Heart left ventricle (tissue), 16 donors: ENCODE data around the gene DSCAM. TPM values are rescaled to one million over a fixed set of nuclear protein-coding genes. Genes with fewer than 3 reads are reported as not detected.

Experiments
- ATAC-seq, 4 donors: fragments of 200-7000 bp; cut with Tn5 transposase; one replicate each; pipeline ENCODE4 v1.9.1; 2020 to 2022; ENCODE audit warnings: moderate library complexity in 4 of 4, mild to moderate bottlenecking in 3 of 4, moderate number of reproducible peaks in 1 of 4
- DNase-seq, 5 donors: peaks; one replicate each; pipeline ENCODE4 v3.0.0-alpha.2; 2020
- H3K27ac ChIP-seq, 12 donors: fragments of 200-600 bp; sonication (generic) in 4 of 12; one replicate each; pipeline versions ENCODE4 v1.5.0 to v1.8.0; 2016 to 2022; ENCODE audit warnings: mild to moderate bottlenecking in 2 of 12
- H3K27me3 ChIP-seq, 9 donors: fragments of 200-600 bp; sonication (generic) in 2 of 9; one replicate each; pipeline versions ENCODE4 v1.5.1 to v1.8.0; 2016 to 2022; ENCODE audit warnings: mild to moderate bottlenecking in 3 of 9
- H3K36me3 ChIP-seq, 9 donors: fragments of 200-600 bp; sonication (generic) in 2 of 9; one replicate each; pipeline versions ENCODE4 v1.5.0 to v1.8.0; 2018 to 2022; ENCODE audit warnings: mild to moderate bottlenecking in 2 of 9
- H3K4me1 ChIP-seq, 12 donors: fragments of 200-600 bp; sonication (generic) in 4 of 12; one replicate each; pipeline versions ENCODE4 v1.5.0 to v1.8.0; 2016 to 2022; ENCODE audit warnings: mild to moderate bottlenecking in 3 of 12
- H3K4me3 ChIP-seq, 12 donors: fragments of 200-600 bp; sonication (generic) in 4 of 12; one replicate each; pipeline versions ENCODE4 v1.5.0 to v1.8.0; 2017 to 2022; ENCODE audit warnings: mild to moderate bottlenecking in 9 of 12, moderate library complexity in 4 of 12
- H3K9me3 ChIP-seq, 12 donors: fragments of 200-600 bp; sonication (generic) in 4 of 12; one replicate each; pipeline versions ENCODE4 v1.5.0 to v1.8.0; 2016 to 2022; ENCODE audit warnings: mild to moderate bottlenecking in 1 of 12
- CTCF ChIP-seq, 12 donors: fragments of 200-600 bp; sonication (generic) in 4 of 12; IDR thresholded peaks; one replicate each; pipeline versions ENCODE4 v1.5.0 to v1.8.0; 2018 to 2022; ENCODE audit warnings: antibody characterized with exemption in 12 of 12, mild to moderate bottlenecking in 5 of 12
- POLR2A ChIP-seq, 2 donors: fragments of 450-650 bp; IDR thresholded peaks; one replicate each; pipeline ENCODE4 v1.6.1; 2017; ENCODE audit warnings: antibody characterized with exemption in 2 of 2, mild to moderate bottlenecking in 2 of 2, moderate library complexity in 2 of 2
- WGBS, 4 donors: extraction: QIAGEN DNeasy Blood & Tissue Kit in 2 of 4; methylation state at CpG; one replicate each; pipeline versions ENCODE4 v1.1.5 to v1.1.7; 2013 to 2018; 5-methylcytosine and 5-hydroxymethylcytosine counted together
- intact Hi-C, 10 donors: fragments of 100-400 bp; cut with DNase I; formaldehyde crosslinking; loops; one replicate each; pipeline versions ENCODE4 v1.11.1 to v1.14.2; 2022
- microRNA-seq, 4 donors: library from miRNA; unstranded; fragments of <30 nt; microRNA quantifications; one replicate each; pipeline versions ENCODE4 to v1.2.0, GENCODE V29; 2017 to 2020
- polyA plus RNA-seq, 2 donors: library from polyadenylated mRNA; stranded (reverse); fragments of 200-250 nt; gene quantifications; one replicate each; pipeline ENCODE4 v1.2.3, GENCODE V29; 2013
- total RNA-seq, 9 donors: library from RNA; depleted of rRNA in 2 of 9; stranded (reverse); fragments of >200 nt in 2 of 9; fragmentation: NEBNext Ultra II Directional in 3 of 9; extraction: Animal tissue kit (Norgen Biotek cat#: 25700) in 3 of 9; gene quantifications; one replicate each; pipeline versions ENCODE4 v1.1.0 to v1.2.4, GENCODE V29; 2016 to 2023
- donor health status: ischemic (EF 13 %, LVEDD 7.1; RV severe dilation, severe dysfunction).
- donor health status: healthy with polysubstance abuse.
- donor health status: DM: no; HTN: yes; CAD: no.
- donor health status: DM: no; HTN: no; CAD: no.
- donor health status: ischemic (EF 25% LVEDD 6.9; RV normal size, moderate dysfunction).
- donor health status: ischemic (EF 25% LVEDD 5.7; RV mildly dilated, moderate dysfunction).
- donor health status: healthy.
- donor health status: DM: yes; HTN: yes; CAD: no.
- donor health status: ischemic (EF 35%, LVEDD 5.7; RV mildly dilated, moderate dysfunction).
- donor health status: nonischemic (EF 11% LVEDD 7.7; RV severe dilation, severe dysfunction).
- donor health status: DM: yes; HTN: yes; CAD: no.
- donor health status: PGD.
- donor health status: ischemic (EF 29% LVEDD 5.4; RV normal size, mild dysfunction).
- donor health status: nonischemic (EF 23%, LVEDD 6.1; RV moderate dilation, normal function).

DSCAM gene
- total and polyA plus RNA-seq, 11 donors, result 0.03 TPM; not detected in 10

GRCh38 chr21:39961251-39961650 is 885.7 kb downstream of the DSCAM start:
- H3K4me3 ChIP-seq, result no peak overlapping the region
- H3K4me1 ChIP-seq, result no peaks in the 10 kb centered on the region
- H3K27me3 ChIP-seq, result no peaks in the 10 kb centered on the region
- TF ChIP-seq POLR2A (IDR thresholded peaks at IDR 0.05) (no peak), CTCF (IDR thresholded peaks at IDR 0.05) (no peak)
- DNase-seq, result no peak
- WGBS, 4 donors, result 71 to 79% (median 78%) methylated on average over 1 of the region's 1 CpG
- no peak overlapping the region for H3K27ac ChIP-seq
- H3K9me3 ChIP-seq, result peaks cover 0 to 22% (median 11%) of the 10 kb centered on the region in 12 donors
- no peak for ATAC-seq
- intact Hi-C loops, result no loop called here
- no peaks in the 10 kb centered on the region for H3K36me3 ChIP-seq

Small RNAs within 50 kb of the gene (microRNA-seq; reads per million reads assigned to microRNA genes)
- gene MIR4760, result 0 reads per million in 4 donors
